Prostate gland (tissue), 2 donors: Measurements from ENCODE around the gene TTLL13.

Source experiments
- POLR2A ChIP-seq: fragments of 450-650 bp; IDR thresholded peaks from one replicate; pipeline ENCODE4 v1.6.1; 2016; ENCODE audit warnings: antibody characterized with exemption, mild to moderate bottlenecking
- POLR2AphosphoS5 ChIP-seq: sonication (generic); formaldehyde crosslinking; IDR thresholded peaks from one replicate; pipeline ENCODE4 v1.6.1; 2017; ENCODE audit warnings: antibody characterized with exemption
- TF ChIP-seq, protein P1 (sequence below), 4 experiments: fragments of 200-600 bp in 2 of 4; fragments of 450-650 bp in 2 of 4; sonication (generic) in 2 of 4; IDR thresholded peaks; 1 replicate in 3 of 4; 2 replicates in 1 of 4; pipeline ENCODE4 v1.5.1; 2016 to 2019; ENCODE audit warnings: antibody characterized with exemption in 4 of 4, mild to moderate bottlenecking in 2 of 4, moderate library complexity in 2 of 4

DNA sequence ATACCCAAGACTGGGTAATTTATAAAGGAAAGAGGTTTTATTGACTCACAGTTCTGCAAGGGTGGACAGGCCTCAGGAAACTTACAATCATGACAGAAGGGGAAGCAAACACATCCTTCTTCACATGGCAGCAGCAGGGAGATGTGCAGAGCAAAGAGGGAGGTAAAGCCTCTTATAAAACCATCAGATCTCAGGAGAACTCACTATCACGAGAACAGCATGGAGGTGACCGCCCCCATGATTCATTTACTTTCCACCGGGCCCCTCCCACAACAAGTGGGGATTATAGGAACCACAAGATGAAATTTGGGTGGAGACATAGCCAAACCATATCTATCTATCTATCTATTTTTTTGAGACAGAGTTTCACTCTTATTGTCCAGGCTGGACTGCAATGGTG is 10.0 kb upstream of the TTLL13 start:
- TF ChIP-seq POLR2AphosphoS5 (no peak), POLR2A (no peak)
- TF ChIP-seq, protein P1, sequence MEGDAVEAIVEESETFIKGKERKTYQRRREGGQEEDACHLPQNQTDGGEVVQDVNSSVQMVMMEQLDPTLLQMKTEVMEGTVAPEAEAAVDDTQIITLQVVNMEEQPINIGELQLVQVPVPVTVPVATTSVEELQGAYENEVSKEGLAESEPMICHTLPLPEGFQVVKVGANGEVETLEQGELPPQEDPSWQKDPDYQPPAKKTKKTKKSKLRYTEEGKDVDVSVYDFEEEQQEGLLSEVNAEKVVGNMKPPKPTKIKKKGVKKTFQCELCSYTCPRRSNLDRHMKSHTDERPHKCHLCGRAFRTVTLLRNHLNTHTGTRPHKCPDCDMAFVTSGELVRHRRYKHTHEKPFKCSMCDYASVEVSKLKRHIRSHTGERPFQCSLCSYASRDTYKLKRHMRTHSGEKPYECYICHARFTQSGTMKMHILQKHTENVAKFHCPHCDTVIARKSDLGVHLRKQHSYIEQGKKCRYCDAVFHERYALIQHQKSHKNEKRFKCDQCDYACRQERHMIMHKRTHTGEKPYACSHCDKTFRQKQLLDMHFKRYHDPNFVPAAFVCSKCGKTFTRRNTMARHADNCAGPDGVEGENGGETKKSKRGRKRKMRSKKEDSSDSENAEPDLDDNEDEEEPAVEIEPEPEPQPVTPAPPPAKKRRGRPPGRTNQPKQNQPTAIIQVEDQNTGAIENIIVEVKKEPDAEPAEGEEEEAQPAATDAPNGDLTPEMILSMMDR (IDR thresholded peaks at IDR 0.05), result no peak
